ENCODE results near the gene NIT1.

- no peak for TF ChIP-seq CTCF (IDR thresholded peaks at IDR 0.05; ENCODE audit: low read length)
- TF ChIP-seq EZH2phosphoT487 (IDR thresholded peaks at IDR 0.05; ENCODE audit: low read length): no peak
- TF ChIP-seq EZH2 (optimal IDR thresholded peaks at IDR 0.05; ENCODE audit: low read depth, low read length): no peak
Observed at GRCh38 chr1:161106431-161106830, 11.5 kb upstream of the NIT1 start.

Data from MM.1S (cell line).